GM23248 (cell line): ENCODE measurements around the gene CMIP.

Experiments
- EZH2 ChIP-seq: fragments of 200-600 bp; sonication (generic); IDR thresholded peaks from 2 replicates; pipeline ENCODE4 v1.6.1; 2018; ENCODE audit warnings: antibody characterized with exemption, mild to moderate bottlenecking; ENCODE audit not compliant: insufficient read depth, poor library complexity, severe bottlenecking
- EZH2phosphoT487 ChIP-seq: fragments of 200-600 bp; sonication (generic); IDR thresholded peaks from 2 replicates; pipeline ENCODE4 v1.6.1; 2018; ENCODE audit warnings: antibody characterized with exemption, moderate library complexity, mild to moderate bottlenecking, low read depth; ENCODE audit not compliant: insufficient read depth

DNA sequence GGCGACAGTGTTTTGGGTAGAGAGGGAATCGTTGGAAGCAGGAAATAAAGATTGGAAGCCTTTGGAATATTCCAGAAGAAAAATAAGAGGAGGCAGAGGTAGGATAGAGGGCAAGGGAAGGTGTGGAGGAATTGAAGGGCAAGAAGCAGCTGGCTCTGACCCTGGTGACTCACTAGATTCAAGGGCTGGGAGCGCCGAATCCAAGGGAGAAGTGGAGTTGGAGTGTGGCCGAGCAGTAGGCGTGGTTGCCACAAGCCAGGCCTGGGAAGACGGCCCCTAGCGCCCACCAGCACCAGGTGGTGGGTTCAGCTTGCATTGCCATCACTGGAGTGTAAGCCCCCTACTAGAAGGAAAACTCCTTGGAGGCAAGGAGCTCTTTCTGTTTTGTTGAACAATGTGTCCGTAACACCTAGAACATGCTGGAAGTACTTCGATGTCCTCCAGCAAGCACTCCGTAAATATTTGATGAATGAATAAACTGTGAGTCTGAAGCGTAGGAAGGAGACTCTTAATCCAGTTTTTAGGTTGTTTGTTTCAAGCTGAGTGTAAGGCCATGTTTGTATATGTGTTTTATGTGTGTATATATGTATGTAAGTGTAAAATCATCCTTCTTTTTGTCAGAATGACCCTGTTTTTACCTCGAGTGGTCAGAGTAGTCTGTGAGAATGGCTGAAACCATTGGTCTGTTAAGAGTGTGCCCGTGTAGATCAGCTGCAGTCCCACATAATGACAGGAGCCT, 139.5 kb downstream of the CMIP start:
- TF ChIP-seq EZH2 (no peak), EZH2phosphoT487 (no peak)
